ENCODE measurements around the gene ZFP64. TPM values are rescaled to one million over a fixed set of nuclear protein-coding genes. Genes with fewer than 3 reads are reported as not detected.

Gene ZFP64
- total RNA-seq, 1 experiment from 2014 or later = 25.6 TPM

DNA sequence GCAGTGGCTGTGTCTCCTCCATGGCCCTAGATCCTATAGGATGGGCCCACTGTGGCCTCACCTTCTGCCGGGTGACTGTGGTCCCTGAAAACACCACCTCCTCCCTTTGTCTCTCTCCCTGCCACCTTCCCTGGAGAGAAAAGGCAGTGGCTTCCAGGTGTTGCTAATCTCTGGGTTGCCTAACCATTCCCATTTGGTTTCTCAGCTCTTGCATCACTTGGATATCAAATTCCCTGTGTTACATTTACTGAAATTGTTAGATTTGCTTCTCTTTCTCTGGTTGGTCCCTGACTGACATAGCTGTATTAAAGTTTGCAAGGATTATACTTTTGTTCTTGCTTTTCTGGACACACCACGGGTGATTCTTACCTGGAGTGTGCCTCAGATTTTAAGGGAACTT is 9.3 kb upstream of the ZFP64 start:
- no peak overlapping the region for H3K27ac Mint-ChIP-seq (ENCODE audit: unreplicated experiment)
- no peaks in the 10 kb centered on the region for H3K36me3 Mint-ChIP-seq (ENCODE audit: insufficient read depth, unreplicated experiment)
- no peaks in the 10 kb centered on the region for H3K9me3 ChIP-seq
- intact Hi-C loops (cut with micrococcal nuclease; ENCODE audit: unreplicated experiment) = no loop called here
- no peaks in the 10 kb centered on the region for H3K27me3 ChIP-seq (replicated peaks; ENCODE audit: control insufficient read depth, insufficient read depth, low read length)
- ChIA-PET POLR2A (no interaction called here), CTCF (interaction anchor here (0.5 to 1.5 kb wide), 3 partner anchors 9 to 505 kb away, joined by 3 to 4 read pairs (median 3); partner anchors contain the start of gene ZFP64)
- no peaks in the 10 kb centered on the region for H3K4me1 Mint-ChIP-seq (ENCODE audit: low read depth, unreplicated experiment)
- no peak overlapping the region for H3K4me3 Mint-ChIP-seq (ENCODE audit: unreplicated experiment)
- H3K27me3 Mint-ChIP-seq (ENCODE audit: insufficient read depth, unreplicated experiment) = no peaks in the 10 kb centered on the region
- no TSS peak for BruUV-seq (replicated peaks)
- no peak overlapping the region for H3K4me3 ChIP-seq (ENCODE audit: low read depth, low read length)
- TF ChIP-seq, protein P1, sequence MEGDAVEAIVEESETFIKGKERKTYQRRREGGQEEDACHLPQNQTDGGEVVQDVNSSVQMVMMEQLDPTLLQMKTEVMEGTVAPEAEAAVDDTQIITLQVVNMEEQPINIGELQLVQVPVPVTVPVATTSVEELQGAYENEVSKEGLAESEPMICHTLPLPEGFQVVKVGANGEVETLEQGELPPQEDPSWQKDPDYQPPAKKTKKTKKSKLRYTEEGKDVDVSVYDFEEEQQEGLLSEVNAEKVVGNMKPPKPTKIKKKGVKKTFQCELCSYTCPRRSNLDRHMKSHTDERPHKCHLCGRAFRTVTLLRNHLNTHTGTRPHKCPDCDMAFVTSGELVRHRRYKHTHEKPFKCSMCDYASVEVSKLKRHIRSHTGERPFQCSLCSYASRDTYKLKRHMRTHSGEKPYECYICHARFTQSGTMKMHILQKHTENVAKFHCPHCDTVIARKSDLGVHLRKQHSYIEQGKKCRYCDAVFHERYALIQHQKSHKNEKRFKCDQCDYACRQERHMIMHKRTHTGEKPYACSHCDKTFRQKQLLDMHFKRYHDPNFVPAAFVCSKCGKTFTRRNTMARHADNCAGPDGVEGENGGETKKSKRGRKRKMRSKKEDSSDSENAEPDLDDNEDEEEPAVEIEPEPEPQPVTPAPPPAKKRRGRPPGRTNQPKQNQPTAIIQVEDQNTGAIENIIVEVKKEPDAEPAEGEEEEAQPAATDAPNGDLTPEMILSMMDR (IDR thresholded peaks at IDR 0.05; ENCODE audit: insufficient read depth in 1 of 2, low read depth in 1 of 2, low read length in 1 of 2, severe bottlenecking in 1 of 2, unreplicated experiment in 1 of 2) = no peak
- no peaks in the 10 kb centered on the region for H3K4me1 ChIP-seq
- no peaks in the 10 kb centered on the region for H3K9me3 Mint-ChIP-seq (ENCODE audit: unreplicated experiment)
- no peak for DNase-seq
- no peaks in the 10 kb centered on the region for H3K36me3 ChIP-seq (ENCODE audit: control insufficient read depth, insufficient read depth, low read length)

DNA sequence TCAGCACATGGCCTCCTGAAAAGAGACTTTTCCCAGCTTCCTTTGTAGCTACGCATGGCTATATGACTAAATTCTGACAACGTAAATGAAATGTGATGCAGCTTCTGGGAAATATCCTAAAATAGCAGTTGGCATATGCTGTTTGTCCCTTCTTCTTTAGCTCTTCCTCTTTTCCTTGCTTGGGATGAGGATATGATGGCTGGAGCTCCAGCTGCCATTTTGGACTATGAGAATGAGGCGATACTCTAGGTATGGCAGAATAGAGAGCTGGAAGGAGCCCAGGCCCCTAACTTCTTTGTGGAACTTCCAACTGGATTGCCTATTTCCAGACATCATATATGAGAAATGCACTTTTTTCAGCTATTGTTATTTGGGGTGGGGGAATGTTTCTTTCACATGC is 5.3 kb upstream of the ZFP64 start:
- intact Hi-C loops (cut with micrococcal nuclease; ENCODE audit: unreplicated experiment) = no loop called here
- Mint-ChIP-seq H3K27ac (ENCODE audit: unreplicated experiment) (no peak overlapping the region), H3K4me1 (ENCODE audit: low read depth, unreplicated experiment) (peaks cover 21% of the 10 kb centered on the region), H3K9me3 (ENCODE audit: unreplicated experiment) (no peaks in the 10 kb centered on the region), H3K4me3 (ENCODE audit: unreplicated experiment) (no peak overlapping the region), H3K36me3 (ENCODE audit: insufficient read depth, unreplicated experiment) (peaks cover 6% of the 10 kb centered on the region), H3K27me3 (ENCODE audit: insufficient read depth, unreplicated experiment) (no peaks in the 10 kb centered on the region)
- BruUV-seq (replicated peaks) = no TSS peak
- no peaks in the 10 kb centered on the region for H3K27me3 ChIP-seq (replicated peaks; ENCODE audit: control insufficient read depth, insufficient read depth, low read length)
- H3K4me1 ChIP-seq = no peaks in the 10 kb centered on the region
- CTCF ChIA-PET = interaction anchor here (0.6 kb wide), 1 partner anchor 677 kb away, joined by 3 read pairs; no protein-coding TSS in a partner anchor
- no peak overlapping the region for H3K4me3 ChIP-seq (ENCODE audit: low read depth, low read length)
- no peaks in the 10 kb centered on the region for H3K9me3 ChIP-seq
- TF ChIP-seq, protein P1 (IDR thresholded peaks at IDR 0.05; ENCODE audit: insufficient read depth in 1 of 2, low read depth in 1 of 2, low read length in 1 of 2, severe bottlenecking in 1 of 2, unreplicated experiment in 1 of 2) = no peak
- POLR2A ChIA-PET = no interaction called here
- H3K36me3 ChIP-seq (ENCODE audit: control insufficient read depth, insufficient read depth, low read length) = no peaks in the 10 kb centered on the region
- DNase-seq = no peak

- DNase-seq = peak in 1 of 2 experiments; percentile 22
- H3K27me3 ChIP-seq (replicated peaks; ENCODE audit: control insufficient read depth, insufficient read depth, low read length) = no peaks in the 10 kb centered on the region
- Mint-ChIP-seq H3K27me3 (ENCODE audit: insufficient read depth, unreplicated experiment) (no peaks in the 10 kb centered on the region), H3K4me1 (ENCODE audit: low read depth, unreplicated experiment) (peaks cover 21% of the 10 kb centered on the region), H3K27ac (ENCODE audit: unreplicated experiment) (no peak overlapping the region), H3K9me3 (ENCODE audit: unreplicated experiment) (no peaks in the 10 kb centered on the region), H3K4me3 (ENCODE audit: unreplicated experiment) (peak overlapping the region; percentile 8), H3K36me3 (ENCODE audit: insufficient read depth, unreplicated experiment) (peaks cover 13% of the 10 kb centered on the region)
- H3K9me3 ChIP-seq = no peaks in the 10 kb centered on the region
- 0 out of 2 replicates have a peak, but pooled peaks cover 7% of the 10 kb centered on the region for H3K4me1 ChIP-seq
- no peak overlapping the region for H3K4me3 ChIP-seq (ENCODE audit: low read depth, low read length)
- ChIA-PET POLR2A (no interaction called here), CTCF (interaction anchor here (0.6 kb wide), 1 partner anchor 492 kb away, joined by 4 read pairs; no protein-coding TSS in a partner anchor)
- intact Hi-C loops (cut with micrococcal nuclease; ENCODE audit: unreplicated experiment) = loop anchor here (2.0 to 5.0 kb wide), 3 partner anchors 37 to 1023 kb away; no protein-coding TSS in a partner anchor
- no TSS peak for BruUV-seq (replicated peaks)
- no peaks in the 10 kb centered on the region for H3K36me3 ChIP-seq (ENCODE audit: control insufficient read depth, insufficient read depth, low read length)
- TF ChIP-seq, protein P1 (IDR thresholded peaks at IDR 0.05; ENCODE audit: insufficient read depth in 1 of 2, low read depth in 1 of 2, low read length in 1 of 2, severe bottlenecking in 1 of 2, unreplicated experiment in 1 of 2) = no peak
Observed at GRCh38 chr20:52193886-52194545, 2.4 kb upstream of the ZFP64 start.

Measured in Caco-2 (cell line).